Stomach (tissue), 4 donors: ENCODE data around the gene METRNL.

Source experiments
- CTCF ChIP-seq, 7 experiments: fragments of 450-650 bp in 4 of 7; fragments of 200-600 bp in 3 of 7; sonication (generic) in 3 of 7; IDR thresholded peaks; one replicate each; pipeline ENCODE4 v1.5.1; 2016 to 2019; ENCODE audit warnings: antibody characterized with exemption in 7 of 7, control low read depth in 2 of 7, mild to moderate bottlenecking in 1 of 7
- POLR2A ChIP-seq, 4 donors: fragments of 450-650 bp; IDR thresholded peaks; one replicate each; pipeline ENCODE4 v1.6.1; 2016; ENCODE audit warnings: antibody characterized with exemption in 4 of 4, control low read depth in 2 of 4, mild to moderate bottlenecking in 1 of 4, moderate library complexity in 1 of 4

- no peak for TF ChIP-seq CTCF (IDR thresholded peaks at IDR 0.05)
- TF ChIP-seq POLR2A (IDR thresholded peaks at IDR 0.05), result no peak
Measured at GRCh38 chr17:83055911-83056582, 23.4 kb upstream of the METRNL start.
